OCI-LY7 (cell line): Measurements from ENCODE around the gene GDPD4. TPM values are rescaled to one million over a fixed set of nuclear protein-coding genes. Genes with fewer than 3 reads are reported as not detected.

ENCODE experiments used
- BruUV-seq: library from RNA; stranded (reverse); fragments of 400-500 nt; replicated peaks from 2 replicates; lab custom pipeline; 2021; lab: Mats Ljungman, UMichigan
- CTCF ChIA-PET: fragments of 300-600 bp; sonication (Branson Sonifier 250); formaldehyde crosslinking; loops from one replicate; lab custom pipeline; 2022; ENCODE audit warnings: antibody characterized with exemption; ENCODE audit not compliant: unreplicated experiment; lab: Charles Lee
- POLR2A ChIA-PET: fragments of 300-600 bp; sonication (Branson Sonifier 250); formaldehyde crosslinking; loops from one replicate; lab custom pipeline; 2022; ENCODE audit warnings: antibody characterized with exemption; lab: Charles Lee
- DNase-seq: peaks from one replicate; pipeline ENCODE4 v3.0.0-alpha.2; 2015; ENCODE audit warnings: low spot score
- H2AFZ ChIP-seq: fragments of 200-600 bp; sonication (generic), shearing (Covaris generic); 2 replicates; pipeline ENCODE4 v1.6.1; 2014; ENCODE audit warnings: mild to moderate bottlenecking, antibody characterized with exemption, low read length, moderate library complexity
- H3K27ac ChIP-seq: fragments of 200-600 bp; sonication (generic); 2 replicates; pipeline ENCODE4 v1.5.1; 2014; ENCODE audit warnings: mixed run types, low read depth, mild to moderate bottlenecking, moderate library complexity, low read length, inconsistent platforms; ENCODE audit not compliant: poor library complexity, severe bottlenecking
- H3K36me3 ChIP-seq: fragments of 200-600 bp; sonication (generic); 2 replicates; pipeline ENCODE4 v1.6.1; 2014; ENCODE audit warnings: mild to moderate bottlenecking, antibody characterized with exemption, low read length, moderate library complexity, mixed read lengths; ENCODE audit not compliant: insufficient read depth
- H3K4me1 ChIP-seq: fragments of 200-600 bp; sonication (generic); 2 replicates; pipeline ENCODE4 v1.5.1; 2014; ENCODE audit warnings: mild to moderate bottlenecking, low read length; ENCODE audit not compliant: insufficient read depth, poor library complexity, severe bottlenecking
- H3K4me2 ChIP-seq: fragments of 200-600 bp; sonication (generic); 2 replicates; pipeline ENCODE4 v1.6.1; 2014; ENCODE audit warnings: mild to moderate bottlenecking, low read length
- H3K4me3 ChIP-seq: fragments of 200-600 bp; sonication (generic); 2 replicates; pipeline ENCODE4 v1.5.1; 2014; ENCODE audit warnings: mild to moderate bottlenecking, low read depth, low read length; ENCODE audit not compliant: poor library complexity, severe bottlenecking
- H3K79me2 ChIP-seq: fragments of 200-600 bp; sonication (generic); 2 replicates; pipeline ENCODE4 v1.6.1; 2016; ENCODE audit warnings: low read depth, mild to moderate bottlenecking, low read length, moderate library complexity, mixed read lengths; ENCODE audit not compliant: insufficient read depth
- H3K9me2 ChIP-seq: fragments of 200-600 bp; sonication (generic); 2 replicates; pipeline ENCODE4 v1.6.1; 2016; ENCODE audit warnings: mild to moderate bottlenecking, low read length, mixed read lengths; ENCODE audit not compliant: insufficient read depth
- H3K9me3 ChIP-seq: fragments of 200-600 bp; sonication (generic); 2 replicates; pipeline ENCODE4 v1.6.1; 2014; ENCODE audit warnings: mild to moderate bottlenecking, mixed run types, low read length, mixed read lengths
- H4K20me1 ChIP-seq: fragments of 200-600 bp; sonication (generic); 2 replicates; pipeline ENCODE4 v1.6.1; 2014; ENCODE audit warnings: mild to moderate bottlenecking, antibody characterized with exemption, low read length, moderate library complexity, mixed read lengths; ENCODE audit not compliant: insufficient read depth
- CTCF ChIP-seq: fragments of 200-600 bp; sonication (generic); conservative IDR thresholded peaks from 2 replicates; pipeline ENCODE4 v1.5.1; 2014; ENCODE audit warnings: mild to moderate bottlenecking, antibody characterized with exemption, low read length, moderate library complexity, mixed read lengths
- EZH2phosphoT487 ChIP-seq: fragments of 200-600 bp; sonication (generic); IDR thresholded peaks from 2 replicates; pipeline ENCODE4 v1.6.1; 2018; ENCODE audit warnings: low read depth, borderline replicate concordance, mild to moderate bottlenecking, mixed run types, antibody characterized with exemption, low read length, moderate library complexity, mixed read lengths
- intact Hi-C: fragments of 100-400 bp; cut with micrococcal nuclease; formaldehyde crosslinking; loops from one replicate; pipeline ENCODE4 v1.10.0; 2022; ENCODE audit not compliant: unreplicated experiment
- total RNA-seq, 2 experiments: library from RNA; depleted of rRNA in 1 of 2; stranded (reverse); fragments of >200 nt in 1 of 2; shearing (Covaris generic) in 1 of 2; gene quantifications; 2 replicates each; pipeline ENCODE4 v1.2.3, GENCODE V29; 2014 to 2022

Gene GDPD4
- total RNA-seq, 2 experiments from 2014 or later = not detected

- Histone ChIP-seq H2AFZ (no peak overlapping the region), H3K27ac (no peak overlapping the region), H3K79me2 (no peaks in the 10 kb centered on the region), H3K4me3 (no peak overlapping the region), H3K4me1 (no peaks in the 10 kb centered on the region), H3K9me2 (no peaks in the 10 kb centered on the region), H3K9me3 (no peaks in the 10 kb centered on the region), H4K20me1 (no peaks in the 10 kb centered on the region), H3K4me2 (no peak overlapping the region), H3K36me3 (no peaks in the 10 kb centered on the region)
- no peak for DNase-seq
- no TSS peak for BruUV-seq
- POLR2A ChIA-PET = no interaction called here
- TF ChIP-seq CTCF = no peak
- no peak for TF ChIP-seq EZH2phosphoT487
- intact Hi-C loops = no loop called here
- CTCF ChIA-PET = no interaction called here
Measured at GRCh38 chr11:77213029-77213579, 88.4 kb downstream of the GDPD4 start.

DNA sequence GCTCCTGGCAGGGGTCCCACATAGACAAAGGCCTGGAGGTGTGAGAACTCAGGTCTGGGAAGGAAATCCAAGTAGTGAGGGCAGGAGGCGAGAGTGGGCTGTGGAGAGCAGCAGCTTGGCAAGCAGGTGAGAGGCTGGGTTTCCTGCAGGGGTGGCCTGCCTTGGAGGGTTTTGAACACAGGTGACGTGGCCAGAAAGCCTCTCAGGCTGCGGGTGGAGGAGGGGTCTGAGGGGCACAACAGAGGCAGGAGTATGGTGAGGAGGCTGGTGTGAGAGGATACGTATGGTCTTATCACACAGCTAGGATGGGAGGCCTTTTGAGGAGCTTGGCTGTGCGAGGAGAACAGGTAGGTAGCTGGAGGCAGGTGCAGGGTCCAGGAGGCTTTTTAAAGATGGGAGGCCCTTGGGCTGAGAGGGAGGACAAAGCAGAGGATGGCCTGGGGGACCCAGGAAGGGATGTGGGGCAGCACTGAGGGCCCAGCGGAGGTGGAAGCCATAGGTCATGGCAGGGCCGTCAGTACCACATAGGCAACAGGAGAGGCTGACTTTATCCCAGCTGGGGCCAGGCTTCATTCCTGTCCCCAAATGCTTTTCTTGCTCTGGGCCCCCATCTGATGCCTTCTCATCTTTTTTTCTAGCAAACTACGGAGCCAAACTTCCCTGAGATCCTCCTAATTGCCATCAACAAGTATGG is 89.0 kb downstream of the GDPD4 start:
- no peak for DNase-seq
- no TSS peak for BruUV-seq
- no peak overlapping the region for H2AFZ ChIP-seq
- H4K20me1 ChIP-seq = no peaks in the 10 kb centered on the region
- no peak for TF ChIP-seq EZH2phosphoT487
- ChIA-PET POLR2A (no interaction called here), CTCF (no interaction called here)
- no peaks in the 10 kb centered on the region for H3K36me3 ChIP-seq
- no peaks in the 10 kb centered on the region for H3K4me1 ChIP-seq
- no peak overlapping the region for H3K27ac ChIP-seq
- H3K79me2 ChIP-seq = no peaks in the 10 kb centered on the region
- H3K9me2 ChIP-seq = no peaks in the 10 kb centered on the region
- H3K4me2 ChIP-seq = no peak overlapping the region
- H3K4me3 ChIP-seq = no peak overlapping the region
- intact Hi-C loops = no loop called here
- no peaks in the 10 kb centered on the region for H3K9me3 ChIP-seq

DNA sequence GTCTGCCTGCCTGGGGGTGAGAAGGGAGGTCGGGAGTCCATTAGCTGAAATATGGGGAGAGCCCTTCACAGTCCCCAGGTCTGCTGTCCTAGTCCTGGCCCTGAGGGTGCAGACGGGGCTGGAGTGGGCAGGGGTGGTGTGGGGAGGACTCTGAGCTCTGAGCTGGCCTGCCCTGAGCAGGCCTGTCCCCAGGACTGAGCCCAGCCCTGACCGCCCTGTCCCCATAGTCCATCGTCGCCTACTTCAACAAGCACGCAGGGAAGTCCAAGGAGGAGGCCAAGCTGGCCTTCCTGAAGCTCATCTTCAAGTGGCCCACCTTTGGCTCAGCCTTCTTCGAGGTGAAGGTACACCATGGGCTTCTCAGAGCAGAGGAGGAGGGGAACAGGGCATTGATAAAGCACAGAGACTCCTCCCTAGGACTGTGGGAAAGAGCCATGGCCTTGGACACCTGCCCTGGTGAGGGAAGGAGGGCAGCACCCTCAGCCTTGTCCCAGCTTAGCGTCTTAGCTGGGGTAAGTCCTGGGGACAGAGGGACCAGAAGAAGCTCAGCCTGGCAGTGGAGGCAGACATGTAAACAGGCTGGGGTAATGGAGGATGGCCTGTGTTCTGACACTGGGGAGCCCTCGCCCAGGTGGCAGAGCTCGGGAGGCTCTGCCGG is 89.8 kb downstream of the GDPD4 start:
- no TSS peak for BruUV-seq
- Histone ChIP-seq H3K36me3 (no peaks in the 10 kb centered on the region), H3K27ac (no peak overlapping the region), H2AFZ (no peak overlapping the region), H3K9me2 (no peaks in the 10 kb centered on the region), H3K4me3 (no peak overlapping the region), H3K4me2 (no peak overlapping the region), H3K4me1 (no peaks in the 10 kb centered on the region), H4K20me1 (no peaks in the 10 kb centered on the region), H3K9me3 (no peaks in the 10 kb centered on the region), H3K79me2 (no peaks in the 10 kb centered on the region)
- ChIA-PET POLR2A (no interaction called here), CTCF (no interaction called here)
- DNase-seq = no peak
- intact Hi-C loops = no loop called here
- TF ChIP-seq EZH2phosphoT487 = no peak
